Right kidney (tissue), 1 donor: Measurements from ENCODE around the gene RPL35A.

Source experiments
- DNase-seq: peaks from one replicate; pipeline ENCODE4 v3.0.0-alpha.2; 2016

Gene RPL35A

GRCh38 chr3:197983076-197983475 is 33.1 kb downstream of the RPL35A start:
- DNase-seq = no peak

DNA sequence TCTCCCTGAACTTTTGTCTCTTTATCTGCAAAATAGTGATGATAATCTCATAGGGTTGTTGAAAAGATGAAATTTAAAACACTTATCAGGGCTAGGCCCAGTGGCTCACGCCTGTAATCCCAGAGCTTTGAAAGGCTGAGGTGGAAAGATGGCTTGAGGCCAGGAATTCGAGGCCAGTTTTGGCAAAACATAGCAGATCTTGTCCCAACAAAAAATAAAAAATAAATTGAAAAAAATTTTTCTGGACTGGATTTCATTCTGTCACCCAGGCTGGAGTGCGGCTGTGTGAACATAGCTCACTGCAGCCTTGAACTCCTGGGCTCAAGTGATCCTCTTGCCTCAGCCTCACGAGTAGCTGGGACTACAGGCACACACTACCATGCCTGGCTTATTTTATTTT is 39.7 kb downstream of the RPL35A start:
- DNase-seq = no peak

DNA sequence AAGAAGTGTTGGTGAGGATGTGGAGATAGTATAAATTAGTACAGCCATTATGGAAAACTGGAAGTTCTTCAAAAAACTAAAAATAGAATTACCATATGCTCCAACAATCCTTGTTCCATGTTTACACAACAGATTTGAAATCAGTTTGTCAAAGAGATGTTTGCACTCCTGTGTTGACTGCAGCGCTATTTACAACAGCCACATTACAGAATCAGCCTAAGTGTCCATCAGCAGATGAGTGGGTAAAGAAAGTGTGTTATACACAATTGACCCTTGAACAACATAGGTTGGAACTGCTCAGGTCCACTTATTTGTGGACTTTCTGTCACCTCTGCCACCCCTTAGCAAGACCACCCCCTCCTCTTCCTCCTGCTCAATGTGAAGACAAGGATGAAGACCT is 44.7 kb downstream of the RPL35A start:
- DNase-seq = no peak

DNA sequence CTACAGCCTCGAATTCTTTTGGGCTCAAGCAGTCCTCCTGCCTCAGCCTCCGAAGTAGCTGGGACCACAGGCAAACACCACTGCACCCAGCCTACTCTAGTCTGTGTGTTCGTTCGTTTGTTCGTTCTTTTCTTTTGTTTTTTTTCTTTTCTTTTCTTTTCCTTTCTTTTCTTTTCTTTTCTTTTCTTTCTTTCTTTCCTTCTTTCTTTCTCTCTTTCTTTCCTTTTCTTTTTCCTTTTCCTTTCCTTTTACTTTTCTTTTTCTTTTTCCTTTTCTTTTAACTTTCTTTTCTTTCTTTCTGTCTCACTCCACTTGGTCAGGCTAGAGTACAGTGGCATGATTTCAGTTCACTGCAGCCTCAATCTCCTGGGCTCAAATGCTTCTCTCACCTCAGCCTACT is 46.9 kb downstream of the RPL35A start:
- DNase-seq = no peak

DNA sequence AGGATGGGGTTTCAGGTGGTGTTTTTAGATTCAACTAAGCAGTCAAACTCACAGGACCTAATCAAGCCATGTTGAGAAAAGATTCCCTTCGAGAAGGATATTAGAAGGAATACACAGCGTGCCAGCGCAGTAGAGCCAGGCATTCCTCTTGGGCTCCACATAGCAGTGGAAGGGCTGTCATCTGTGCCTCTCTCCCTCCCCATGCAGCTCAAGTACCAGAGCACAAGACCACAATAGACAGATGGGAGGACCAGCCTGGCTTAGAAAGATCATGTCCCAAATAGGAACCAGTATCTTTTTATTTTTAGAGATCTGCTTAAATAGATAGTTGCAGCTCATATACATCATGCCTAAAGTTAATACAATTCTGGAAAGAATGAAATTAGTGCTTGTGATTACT is 47.9 kb downstream of the RPL35A start:
- no peak for DNase-seq
